ENCODE measurements around the gene NFS1.
A peak's percentile ranks its signal among the peaks of the same experiment; 100 is the strongest.
"Not testable (repeated sequence)": the region's sequence is repeated elsewhere in the genome, so short reads cannot be mapped to it uniquely, and the experiment has no call there.

The NFS1 gene

DNA sequence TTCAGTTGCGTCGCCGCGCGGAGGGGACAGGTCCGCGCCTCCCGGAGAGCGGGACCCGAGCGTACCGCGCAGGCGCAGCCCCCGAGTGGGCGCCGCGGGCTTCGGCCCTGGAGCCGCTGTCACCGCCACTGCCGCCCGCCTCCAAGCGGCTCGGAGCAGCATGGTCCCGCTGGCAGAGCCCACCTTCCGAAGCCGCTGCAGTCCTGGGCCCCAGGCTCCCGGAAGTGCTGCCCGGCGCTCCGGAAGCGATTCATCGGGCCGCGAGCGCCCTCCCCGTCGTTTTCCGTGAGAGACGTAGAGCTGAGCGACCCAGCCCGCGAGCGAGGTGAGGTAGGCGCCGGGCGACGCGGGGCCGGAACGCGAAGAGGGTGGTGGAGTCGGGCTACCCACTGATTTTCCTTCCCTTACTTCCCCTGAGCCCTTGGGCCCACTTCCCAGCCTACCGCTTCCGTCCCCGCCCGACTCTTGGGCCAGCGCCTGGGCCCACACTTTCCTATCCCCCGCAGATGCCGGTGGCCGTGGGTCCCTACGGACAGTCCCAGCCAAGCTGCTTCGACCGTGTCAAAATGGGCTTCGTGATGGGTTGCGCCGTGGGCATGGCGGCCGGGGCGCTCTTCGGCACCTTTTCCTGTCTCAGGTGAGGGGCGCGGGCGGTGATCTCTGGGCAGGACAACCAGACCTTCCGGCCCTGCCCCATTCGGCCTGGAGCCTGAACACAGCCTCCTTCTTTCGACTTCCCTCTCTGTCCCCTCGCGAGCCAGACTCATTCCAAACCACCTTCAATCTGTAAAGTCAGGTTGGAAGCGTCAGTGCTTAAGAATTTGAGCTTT, at the start of gene NFS1, which contains the start of gene ROMO1:
TSS of gene NFS1 (minus strand) at position 226 of the 830 bp plus-strand sequence. CDS start at position 162, 64 bp downstream.
TSS of gene ROMO1 (plus strand) at position 279 of the 830 bp plus-strand sequence. CDS start at position 507, 228 bp downstream.
- DNase-seq (ENCODE audit: low read depth) = peak; percentile 84

DNA sequence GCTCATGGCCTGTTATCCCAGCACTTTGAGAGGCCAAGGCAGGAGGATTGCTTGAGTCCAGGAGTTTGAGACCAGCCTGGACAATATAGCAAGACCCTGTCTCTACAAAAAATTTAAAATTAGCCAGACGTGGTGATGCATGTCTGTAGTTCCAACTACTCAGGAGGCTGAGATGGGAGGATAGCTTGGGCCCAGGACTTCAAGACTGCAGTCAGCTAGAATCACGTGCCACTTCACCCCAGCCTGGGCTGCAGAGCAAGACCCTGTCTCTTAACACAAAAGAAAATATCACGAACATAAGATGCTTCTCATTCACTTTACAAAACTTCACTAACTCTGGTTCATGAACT, 45.3 kb upstream of the NFS1 start:
- not testable (repeated sequence) for DNase-seq (ENCODE audit: low read depth)

DNA sequence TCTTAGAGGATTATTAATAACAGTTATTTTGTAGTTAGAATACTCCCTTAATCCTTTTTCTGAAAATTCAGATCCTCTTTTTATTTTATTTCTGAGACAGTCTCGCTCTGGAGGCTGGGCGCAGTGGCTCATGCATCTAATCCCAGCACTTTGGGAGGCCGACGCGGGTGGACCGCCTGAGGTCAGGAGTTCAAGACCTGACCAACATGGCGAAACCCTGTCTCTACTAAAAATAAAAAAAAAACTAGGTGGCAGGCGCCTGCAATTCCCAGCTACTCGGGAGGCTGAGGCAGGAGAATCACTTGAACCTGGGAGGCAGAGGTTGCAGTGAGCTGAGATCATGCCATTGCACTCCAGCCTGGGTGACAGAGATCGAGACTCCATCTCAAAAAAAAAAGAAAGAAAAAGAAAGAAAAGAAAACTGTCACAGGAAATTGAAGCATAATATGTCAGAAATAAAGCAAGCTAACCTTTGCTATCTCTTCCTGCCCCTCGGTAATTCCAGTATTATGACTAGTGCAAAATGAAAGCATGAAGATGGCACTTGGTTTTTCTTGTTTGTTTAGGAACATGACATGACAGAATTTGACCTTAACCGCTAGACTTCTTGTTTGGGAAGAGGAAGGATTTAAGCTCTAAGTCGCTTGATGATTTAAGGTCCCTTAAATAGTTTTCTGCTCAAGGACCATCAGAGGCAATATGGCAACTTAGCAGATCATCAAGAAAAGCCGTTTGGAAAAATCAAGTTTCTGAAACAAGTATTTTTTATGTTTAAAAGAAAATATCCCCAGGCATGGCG, 44.7 kb upstream of the NFS1 start:
- peak; percentile 51 for DNase-seq (ENCODE audit: low read depth)

DNA sequence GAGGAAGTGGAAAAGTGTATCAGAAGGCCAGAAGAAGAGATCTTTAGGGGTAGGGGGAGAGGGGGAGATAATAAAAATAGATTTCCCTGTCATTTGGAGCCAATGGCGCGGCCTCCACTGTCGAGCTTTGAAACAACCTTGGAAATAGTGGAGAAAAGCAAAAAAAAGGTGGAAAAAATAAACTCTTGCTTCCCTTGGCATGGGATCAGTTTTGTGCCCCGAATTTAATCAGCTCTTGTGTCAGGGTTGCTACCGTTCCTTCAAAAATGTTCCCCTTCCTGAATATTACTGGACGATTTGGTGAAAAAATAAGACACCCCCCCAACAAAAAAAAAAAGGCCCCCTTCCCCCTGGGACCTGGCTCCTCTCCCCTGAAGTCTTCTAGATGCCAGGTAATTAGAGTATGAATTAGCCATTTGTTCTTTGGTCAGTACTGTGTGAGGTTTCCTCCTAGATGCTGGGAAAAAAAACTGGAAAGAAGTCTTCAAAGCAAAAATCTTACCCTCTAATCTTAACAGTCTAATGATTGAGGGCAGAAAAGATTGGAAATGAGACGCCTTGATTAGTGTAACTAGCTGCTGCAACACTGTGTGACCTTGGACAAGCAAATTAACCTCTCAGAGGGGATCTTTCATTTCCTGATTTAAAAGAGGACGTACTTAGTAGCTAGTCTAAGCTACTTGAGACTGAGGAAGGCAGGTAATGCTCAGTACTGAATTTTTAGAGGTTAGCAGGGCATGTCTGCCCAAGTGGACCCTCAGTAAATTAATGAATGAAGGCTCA, 43.8 kb upstream of the NFS1 start:
- DNase-seq (ENCODE audit: low read depth) = no peak

DNA sequence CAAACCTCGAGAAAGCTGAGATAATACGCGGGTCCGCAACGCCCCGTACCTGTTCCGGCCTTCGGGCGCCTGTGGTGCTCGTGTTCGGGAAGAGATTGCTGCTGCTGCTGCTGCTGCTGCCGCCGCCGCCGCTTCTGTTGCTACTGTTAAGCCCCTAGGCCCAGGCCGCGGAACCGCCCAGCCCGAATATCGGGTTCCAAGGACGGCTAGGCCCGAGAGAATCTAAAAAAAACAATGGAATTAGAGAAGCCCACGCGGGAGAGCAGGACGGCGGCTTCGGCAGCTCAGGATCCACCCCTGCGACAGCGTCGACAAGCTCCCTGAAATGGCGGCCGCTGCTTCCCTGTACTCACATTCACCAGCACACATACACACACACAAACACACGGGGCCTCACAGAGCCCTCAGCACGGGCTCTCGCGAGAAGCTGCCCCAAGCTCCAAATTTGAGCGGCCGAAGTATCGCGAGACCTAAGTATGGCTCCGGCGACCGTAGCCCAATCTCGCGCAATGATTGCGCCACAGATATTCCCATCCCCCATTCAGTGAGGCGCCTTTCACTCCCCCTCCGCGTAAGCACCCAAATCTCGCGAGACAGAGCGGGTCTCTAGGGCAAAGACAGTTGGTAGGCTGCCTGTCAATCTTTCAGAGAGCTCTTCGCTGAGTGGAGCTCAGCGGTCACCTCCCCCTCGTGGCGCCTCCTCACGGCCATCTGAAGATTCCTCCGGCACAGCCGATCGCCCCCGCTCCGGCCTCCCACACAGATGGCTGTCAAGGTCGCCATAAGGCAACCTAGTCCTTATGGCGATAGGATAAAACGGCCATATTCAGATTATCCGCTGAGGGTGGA, 43.0 kb upstream of the NFS1 start, which contains the start of gene RBM39:
TSS of gene RBM39 (minus strand) at position 369 of the 849 bp plus-strand sequence. CDS start 1,386 bp downstream, outside the sequence.
- peak; percentile 100 for DNase-seq (ENCODE audit: low read depth)

DNA sequence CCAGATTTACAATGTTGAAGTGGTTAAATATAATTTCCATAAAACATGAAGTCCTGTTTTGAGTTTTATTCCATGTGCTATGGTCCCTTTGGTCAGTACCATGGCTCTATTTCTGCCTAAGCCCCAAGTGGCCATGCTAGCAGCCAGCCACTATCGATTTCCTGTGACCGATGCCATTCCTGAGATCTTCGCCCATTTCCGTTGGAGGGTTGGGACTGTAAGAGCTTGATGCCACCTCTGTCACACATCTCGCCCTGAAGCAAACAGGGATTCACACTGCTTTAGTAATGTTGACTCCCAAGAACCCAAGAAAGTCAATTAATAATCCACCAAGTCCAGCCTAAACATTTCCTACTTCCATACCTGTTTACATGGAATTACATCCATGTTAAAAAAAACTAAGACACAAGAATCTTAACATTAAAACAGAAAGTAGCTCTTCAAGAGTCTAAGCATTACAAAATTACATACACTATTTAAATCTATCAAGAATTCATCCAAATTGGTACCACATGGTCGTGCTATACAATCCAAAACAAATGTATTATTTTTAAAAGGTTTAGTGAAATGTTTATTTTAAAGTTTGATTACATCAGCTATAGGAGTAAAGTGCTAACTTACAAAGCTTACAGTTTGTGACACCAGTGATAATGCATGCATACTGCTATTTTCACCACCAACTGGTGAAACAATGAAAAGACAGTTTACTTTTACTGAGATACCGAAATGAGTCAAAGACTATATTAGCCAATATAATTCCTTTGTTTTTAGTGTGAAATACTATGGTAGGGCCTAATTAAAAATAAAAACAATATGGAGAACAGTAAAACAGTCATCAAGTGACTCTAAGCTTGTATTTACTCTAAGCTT, 40.4 kb upstream of the NFS1 start:
- peak; percentile 41 for DNase-seq (ENCODE audit: low read depth)

DNA sequence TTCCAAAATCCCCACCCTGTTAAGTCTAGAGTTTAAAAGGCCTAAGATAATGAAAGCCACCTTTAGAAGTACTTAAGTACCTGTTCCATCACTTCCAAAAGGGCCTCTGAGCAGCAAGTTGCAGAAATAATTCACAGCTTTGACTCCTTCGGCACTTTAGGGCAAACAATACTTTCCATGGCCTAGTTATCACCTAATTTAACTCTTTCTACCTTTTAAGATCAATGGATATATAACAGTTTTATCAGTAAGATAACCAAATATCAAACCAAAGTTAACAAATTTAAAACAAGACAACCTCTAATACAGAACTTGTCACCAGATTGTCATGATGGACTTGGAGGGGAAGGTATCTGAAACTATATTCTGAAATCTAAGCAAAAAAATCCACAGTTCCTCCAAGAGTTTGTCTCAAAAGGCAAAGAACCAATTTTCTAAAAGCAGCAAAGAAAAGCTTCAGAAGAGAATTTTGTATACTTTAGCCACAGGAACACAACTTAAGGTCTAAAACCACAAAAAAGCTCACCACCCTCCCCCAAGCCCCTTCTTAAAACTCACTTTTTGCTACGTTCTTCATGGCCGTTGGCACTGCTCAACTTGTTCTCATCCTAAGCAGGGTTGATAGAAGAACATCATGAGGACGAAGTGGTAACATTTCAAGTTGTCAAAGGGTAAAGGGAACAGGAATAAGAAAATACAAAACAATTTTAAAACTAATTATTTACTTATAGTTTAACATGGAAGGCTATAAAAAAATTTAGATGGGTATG, 39.4 kb upstream of the NFS1 start:
- no peak for DNase-seq (ENCODE audit: low read depth)

DNA sequence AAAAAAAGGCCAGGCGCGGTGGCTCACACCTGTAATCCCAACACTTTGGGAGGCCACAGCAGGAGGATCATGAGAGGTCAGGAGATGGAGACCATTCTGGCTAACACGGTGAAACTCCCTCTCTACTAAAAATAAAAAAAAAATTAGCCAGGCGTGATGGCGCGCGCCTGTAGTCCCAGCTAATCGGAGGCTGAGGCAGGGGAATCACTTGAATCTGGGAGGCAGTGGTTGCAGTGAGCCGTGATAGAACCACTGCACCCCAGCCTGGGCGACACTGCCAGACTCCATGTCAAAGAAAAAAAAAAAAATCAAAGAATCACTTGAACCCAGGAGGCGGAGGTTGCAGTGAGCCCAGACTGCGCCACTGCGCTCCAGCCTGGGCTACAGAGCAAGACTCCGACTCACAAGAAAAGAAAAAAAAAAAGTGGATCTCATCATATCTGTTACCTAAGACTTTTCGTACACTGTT, 38.7 kb upstream of the NFS1 start:
- no peak for DNase-seq (ENCODE audit: low read depth)

DNA sequence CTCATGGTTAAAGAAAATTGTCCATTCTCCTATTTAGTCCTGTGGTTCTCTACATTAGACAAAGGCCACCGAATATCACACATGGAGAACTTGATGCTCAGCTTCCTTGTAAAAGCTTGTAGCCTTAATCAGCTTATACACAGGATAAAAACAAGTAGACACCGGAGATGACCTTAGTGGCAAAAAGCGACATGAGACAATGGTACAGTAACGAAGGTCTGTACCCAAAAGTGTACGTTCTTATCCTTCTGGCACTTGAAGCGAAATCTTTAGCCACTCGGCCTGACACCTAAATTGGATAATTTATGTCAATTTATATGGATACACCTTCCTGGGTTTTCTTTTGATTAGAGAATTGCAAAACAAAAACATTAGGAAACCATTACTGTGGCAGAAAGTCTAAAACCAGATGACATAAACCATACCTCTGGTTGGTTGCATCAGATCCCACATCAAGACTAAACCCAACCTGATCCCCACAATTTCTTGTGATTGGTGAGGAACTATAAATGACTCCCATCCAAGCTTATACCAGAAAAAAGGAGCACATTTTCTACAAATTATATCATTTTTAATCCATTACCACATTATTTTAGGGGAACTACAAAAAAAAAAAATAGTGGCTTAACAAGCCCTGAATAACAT, 36.8 kb upstream of the NFS1 start:
- DNase-seq (ENCODE audit: low read depth) = no peak

DNA sequence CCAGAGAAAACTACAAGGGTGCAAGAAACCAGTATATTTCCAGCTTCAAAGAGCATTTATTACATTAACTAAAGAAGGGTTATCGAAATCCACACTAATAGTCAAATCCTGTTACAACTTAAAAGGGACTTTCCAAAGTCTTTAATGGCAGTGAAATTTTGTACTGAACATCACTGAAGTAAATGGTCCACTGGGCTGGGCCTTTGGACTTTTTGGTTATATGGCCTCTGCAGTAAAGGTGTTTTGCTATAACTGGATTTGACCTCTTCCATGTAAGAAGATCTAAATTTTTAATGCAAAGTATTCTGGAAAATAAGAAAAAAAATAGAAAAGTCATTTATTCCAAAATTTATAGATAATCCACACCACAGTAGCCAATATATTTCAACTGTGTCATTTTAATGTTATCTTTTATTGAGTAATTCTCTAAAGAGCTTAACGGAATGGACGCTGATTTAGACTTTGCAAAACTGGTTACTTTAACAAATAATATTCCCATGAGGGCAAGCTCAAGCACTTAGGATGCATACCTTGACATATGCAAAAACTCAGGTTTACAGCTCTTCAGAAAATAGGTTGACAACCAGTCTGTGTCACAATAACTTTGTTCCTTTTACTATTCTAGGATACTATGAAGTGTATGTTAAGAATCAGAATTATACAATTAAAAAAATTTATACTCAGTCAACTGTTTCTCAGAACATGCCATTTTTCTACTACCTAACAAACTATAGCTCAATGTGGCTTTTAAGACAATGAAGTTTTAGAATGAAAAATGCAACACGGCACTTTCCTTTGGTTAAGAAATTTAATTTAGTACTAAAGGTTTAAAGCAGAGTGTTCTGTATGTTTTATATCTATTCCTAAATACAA, 35.9 kb upstream of the NFS1 start:
- DNase-seq (ENCODE audit: low read depth) = no peak

DNA sequence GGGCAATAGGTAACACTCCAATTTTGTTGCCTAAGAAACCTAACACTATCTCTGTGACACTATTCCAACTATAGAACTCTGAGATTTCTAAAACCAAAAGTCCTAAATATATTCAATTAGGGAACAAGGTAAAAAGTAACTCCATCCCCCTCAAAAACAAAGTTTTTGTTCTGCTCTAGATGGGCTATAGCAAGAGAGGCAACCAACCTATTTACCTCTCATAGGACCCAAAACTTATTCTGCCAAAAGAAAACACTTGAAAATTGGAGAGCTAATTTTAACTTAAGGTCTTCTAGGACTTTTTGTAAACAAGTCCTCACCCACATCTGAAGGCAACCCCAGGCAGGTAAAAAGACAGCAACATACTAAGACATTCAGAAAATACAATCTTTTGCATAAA, 35.2 kb upstream of the NFS1 start:
- no peak for DNase-seq (ENCODE audit: low read depth)

DNA sequence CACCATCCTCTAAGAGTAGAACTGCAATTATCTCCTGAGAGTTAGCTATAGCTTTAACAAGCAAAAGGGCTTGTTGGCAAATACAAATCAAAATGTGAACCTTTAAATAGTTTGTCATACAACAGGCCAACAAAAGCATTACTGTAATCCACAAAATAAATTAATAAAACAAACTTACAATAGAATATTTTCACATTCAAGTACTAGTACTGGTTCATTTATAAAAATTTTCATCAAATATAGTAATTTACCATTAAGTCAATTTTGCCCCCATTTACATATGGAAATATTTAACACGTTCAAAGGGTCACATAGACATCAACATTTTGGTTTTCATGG, 33.5 kb upstream of the NFS1 start:
- no peak for DNase-seq (ENCODE audit: low read depth)

DNA sequence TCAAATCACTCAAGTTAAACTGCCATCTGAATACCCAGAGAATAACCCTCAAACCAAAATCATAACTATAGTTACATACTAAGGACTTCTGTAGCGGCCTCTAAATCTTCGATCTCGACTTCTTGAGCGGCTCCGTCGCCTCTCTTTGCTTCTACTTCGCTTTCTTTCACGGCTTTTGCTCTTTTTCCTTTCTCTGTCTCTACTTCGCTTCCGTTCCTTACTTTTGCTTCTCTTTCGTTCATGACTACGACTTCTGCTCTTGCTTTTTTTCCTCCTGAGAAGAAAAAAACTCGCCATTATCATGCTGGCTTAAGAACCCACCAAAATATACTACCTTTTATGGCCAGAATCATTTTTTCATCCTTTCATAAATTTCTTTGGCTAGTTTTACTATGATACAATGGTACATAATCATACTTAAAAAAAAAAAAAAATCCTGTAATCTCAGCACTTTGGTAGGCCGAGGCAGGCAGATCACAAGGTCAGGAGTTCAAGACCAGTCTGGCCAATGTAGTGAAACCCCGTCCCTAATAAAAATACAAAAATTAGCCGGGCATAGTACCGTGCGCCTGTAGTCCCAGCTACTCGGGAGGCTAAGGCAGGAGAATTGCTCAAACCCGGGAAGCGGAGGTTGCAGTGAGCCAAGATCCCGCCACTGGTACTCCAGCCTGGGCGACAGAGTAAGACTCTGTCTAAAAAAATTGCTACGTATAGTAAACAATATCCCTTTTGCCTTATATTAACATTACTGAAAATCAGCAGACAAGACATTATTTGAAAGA, 32.9 kb upstream of the NFS1 start:
- DNase-seq (ENCODE audit: low read depth) = no peak

DNA sequence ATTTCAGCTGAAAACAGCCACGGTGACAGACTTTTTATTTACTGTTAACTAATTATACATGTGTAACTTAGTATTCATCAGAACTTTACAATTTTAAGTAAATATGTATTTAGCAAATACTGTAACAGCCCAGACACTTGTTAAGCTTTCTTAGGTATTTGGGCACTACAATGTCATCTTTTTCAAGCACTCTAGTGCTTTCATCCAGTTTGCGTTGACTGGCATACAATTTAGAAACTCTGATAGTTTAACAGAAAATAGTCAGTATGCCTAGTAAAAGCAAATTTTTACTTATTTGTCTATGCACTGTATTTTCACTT, 32.3 kb upstream of the NFS1 start:
- no peak for DNase-seq (ENCODE audit: low read depth)

DNA sequence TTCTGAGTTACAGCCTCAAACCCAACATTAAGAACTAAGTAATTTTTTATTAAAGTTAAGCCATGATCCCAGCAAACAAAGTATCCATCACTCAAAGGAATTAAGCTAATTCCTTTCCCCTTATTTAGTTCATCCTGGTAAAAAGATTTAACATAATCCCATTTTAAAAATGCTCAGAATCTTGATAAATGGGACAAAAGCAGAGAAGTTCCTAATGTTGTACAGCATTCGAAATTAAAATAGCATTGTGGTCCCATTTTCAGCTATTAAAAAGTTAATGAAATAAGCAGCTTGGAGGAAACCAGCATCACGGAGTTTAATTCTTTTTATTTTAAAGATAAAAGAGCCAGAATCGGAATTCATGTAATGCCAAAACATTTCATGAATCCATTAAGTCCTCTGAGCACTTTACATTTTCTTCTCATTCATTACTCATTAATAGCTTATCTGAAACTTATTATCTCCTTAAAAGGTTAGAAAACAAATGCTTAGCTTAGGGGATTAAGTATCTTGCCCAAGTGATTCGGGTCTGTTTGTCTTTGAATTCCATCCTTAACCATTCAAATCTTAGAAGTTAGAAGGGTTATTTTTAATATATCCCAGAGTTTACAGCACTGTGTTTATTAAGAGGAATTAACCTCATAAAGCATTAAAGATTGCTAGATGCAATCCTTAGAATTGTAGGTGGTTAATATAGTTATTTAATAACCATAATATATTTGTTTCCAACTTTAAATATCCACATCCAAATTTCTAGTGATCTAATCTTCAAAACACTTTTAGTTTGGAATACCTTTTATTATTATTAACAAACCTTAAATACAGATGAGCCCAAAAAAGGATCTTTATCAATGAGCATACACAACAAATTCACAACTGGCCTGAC, 31.7 kb upstream of the NFS1 start:
- DNase-seq (ENCODE audit: low read depth) = no peak

DNA sequence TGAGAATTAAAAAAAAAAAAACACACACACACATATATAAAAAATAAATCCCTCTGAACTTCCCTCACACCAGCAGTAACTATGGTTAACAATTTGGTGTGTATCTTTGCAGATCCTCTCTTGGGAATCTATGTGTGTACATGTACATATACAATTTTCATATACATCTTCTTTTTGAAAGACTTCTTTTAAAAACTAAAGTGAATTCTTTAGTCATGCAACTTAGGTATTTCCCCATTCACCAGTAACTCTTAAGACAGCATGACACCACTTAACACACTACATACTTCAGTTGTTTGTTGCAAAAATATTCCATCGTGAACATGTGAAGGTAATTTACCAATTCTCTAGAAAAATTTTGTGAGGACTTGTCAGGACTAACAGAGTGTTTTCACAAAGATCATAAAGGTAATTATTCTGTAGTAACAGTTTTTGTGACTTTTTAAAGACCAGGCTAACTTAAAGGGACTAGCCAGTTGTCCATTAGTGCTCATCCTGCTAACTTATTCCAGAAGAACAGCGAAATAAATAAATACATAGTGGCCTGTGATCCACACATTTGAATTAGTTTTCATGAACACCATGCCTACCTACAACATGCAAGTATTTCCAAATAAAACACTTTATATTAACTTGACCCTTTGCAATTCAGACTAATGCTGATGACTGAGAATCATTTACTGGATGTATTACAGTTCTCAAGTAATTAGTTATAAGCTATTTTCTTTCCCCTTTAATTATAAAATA, 30.9 kb upstream of the NFS1 start:
- DNase-seq (ENCODE audit: low read depth) = no peak
